ENCODE results near the gene COL11A1.
"Not testable (repeated sequence)": the region's sequence is repeated elsewhere in the genome, so short reads cannot be mapped to it uniquely, and the experiment has no call there.

COL11A1 gene

GRCh38 chr1:102834688-102835320 is 273.5 kb downstream of the COL11A1 start:
- DNase-seq (ENCODE audit: low read depth): no peak

- no peak for DNase-seq (ENCODE audit: low read depth)
Measured at GRCh38 chr1:102833151-102833550, 275.2 kb downstream of the COL11A1 start.

GRCh38 chr1:102826706-102827105 is 281.6 kb downstream of the COL11A1 start:
- DNase-seq (ENCODE audit: low read depth): not testable (repeated sequence)

Data from activated T-helper 9 cell treated with anti-CD3 and anti-CD28 coated beads, Interleukin-2, amount 50 U/mL, for 16 hours (primary cell).